GM23338 (cell line): ENCODE results near the gene SLC43A3. TPM values are rescaled to one million over a fixed set of nuclear protein-coding genes. Genes with fewer than 3 reads are reported as not detected.
"Not testable (repeated sequence)": the region's sequence is repeated elsewhere in the genome, so short reads cannot be mapped to it uniquely, and the experiment has no call there.

Experiments used
- ATAC-seq: fragments of 200-7000 bp; cut with Tn5 transposase; 3 replicates; pipeline ENCODE4 v1.9.1; 2020
- DNase-seq: peaks from one replicate; pipeline ENCODE4 v3.0.0-alpha.2; 2015; ENCODE audit warnings: low spot score
- H2AFZ ChIP-seq: fragments of 200-600 bp; sonication (generic); 2 replicates; pipeline ENCODE4 v1.8.0; 2016; ENCODE audit warnings: antibody characterized with exemption, mild to moderate bottlenecking, moderate library complexity
- H3F3A ChIP-seq: fragments of 200-600 bp; sonication (generic); replicated peaks from 2 replicates; pipeline ENCODE4 v1.8.0; 2017; ENCODE audit warnings: antibody characterized with exemption, mixed run types, low read depth
- H3K27ac ChIP-seq: fragments of 200-600 bp; sonication (generic); 2 replicates; pipeline ENCODE4 v1.6.1; 2016; ENCODE audit warnings: low read depth
- H3K27me3 ChIP-seq: fragments of 200-600 bp; sonication (generic); 2 replicates; pipeline ENCODE4 v1.8.0; 2016; ENCODE audit warnings: mild to moderate bottlenecking, mixed run types, moderate library complexity; ENCODE audit not compliant: insufficient read depth
- H3K36me3 ChIP-seq: fragments of 200-600 bp; sonication (generic); 2 replicates; pipeline ENCODE4 v1.8.0; 2016; ENCODE audit warnings: mild to moderate bottlenecking; ENCODE audit not compliant: insufficient read depth
- H3K4me1 ChIP-seq: fragments of 200-600 bp; sonication (generic); 2 replicates; pipeline ENCODE4 v1.8.0; 2016; ENCODE audit warnings: mild to moderate bottlenecking, moderate library complexity; ENCODE audit not compliant: insufficient read depth
- H3K4me2 ChIP-seq: fragments of 200-600 bp; sonication (generic); 2 replicates; pipeline ENCODE4 v1.7.1; 2017; ENCODE audit warnings: mixed run types
- H3K4me3 ChIP-seq: fragments of 200-600 bp; sonication (generic); 2 replicates; pipeline ENCODE4 v1.6.1; 2016; ENCODE audit warnings: mixed run types
- H3K79me2 ChIP-seq: fragments of 200-600 bp; sonication (generic); replicated peaks from 2 replicates; pipeline ENCODE4 v1.8.0; 2017; ENCODE audit warnings: mild to moderate bottlenecking; ENCODE audit not compliant: insufficient read depth
- H3K9me2 ChIP-seq: fragments of 200-600 bp; sonication (generic); 2 replicates; pipeline ENCODE4 v1.8.0; 2017; ENCODE audit not compliant: insufficient read depth
- H4K20me1 ChIP-seq: fragments of 200-600 bp; sonication (generic); replicated peaks from 2 replicates; pipeline ENCODE4 v1.8.0; 2017; ENCODE audit warnings: mild to moderate bottlenecking; ENCODE audit not compliant: insufficient read depth
- H3K27ac Mint-ChIP-seq: 2 replicates; pipeline ENCODE4 v1.8.0; 2020; ENCODE audit warnings: inconsistent platforms, mild to moderate bottlenecking, moderate library complexity, mixed read lengths
- H3K27me3 Mint-ChIP-seq: 3 replicates; pipeline ENCODE4 v1.8.0; 2022; ENCODE audit warnings: low read depth, mild to moderate bottlenecking, moderate library complexity, mixed read lengths, inconsistent platforms; ENCODE audit not compliant: insufficient read depth, poor library complexity
- H3K36me3 Mint-ChIP-seq: 3 replicates; pipeline ENCODE4 v1.8.0; 2021; ENCODE audit warnings: low read depth, mild to moderate bottlenecking, inconsistent platforms, moderate library complexity, mixed read lengths
- H3K4me1 Mint-ChIP-seq: 3 replicates; pipeline ENCODE4 v1.8.0; 2020; ENCODE audit warnings: mild to moderate bottlenecking, inconsistent platforms, mixed read lengths
- H3K4me3 Mint-ChIP-seq: 3 replicates; pipeline ENCODE4 v1.8.0; 2021; ENCODE audit warnings: moderate library complexity, mild to moderate bottlenecking, inconsistent platforms, mixed read lengths
- H3K9me3 Mint-ChIP-seq: 3 replicates; pipeline ENCODE4 v1.8.0; 2020; ENCODE audit warnings: moderate library complexity, mild to moderate bottlenecking, inconsistent platforms, mixed read lengths
- CREB1 ChIP-seq: fragments of 250-450 bp; sonication (Bioruptor Pico); IDR thresholded peaks from 2 replicates; pipeline ENCODE4 v1.5.0; 2020; ENCODE audit warnings: low read depth, mild to moderate bottlenecking, moderate library complexity
- EZH2 ChIP-seq: fragments of 200-600 bp; sonication (generic); IDR thresholded peaks from one replicate; pipeline ENCODE4 v1.8.0; 2017; ENCODE audit warnings: antibody characterized with exemption, mild to moderate bottlenecking, low read depth; ENCODE audit not compliant: unreplicated experiment
- EZH2phosphoT487 ChIP-seq: fragments of 200-600 bp; sonication (generic); IDR thresholded peaks from one replicate; pipeline ENCODE4 v1.8.1; 2018; ENCODE audit warnings: antibody characterized with exemption; ENCODE audit not compliant: unreplicated experiment
- JUNB ChIP-seq: IDR thresholded peaks from one replicate; pipeline ENCODE4 v1.6.1; 2016; ENCODE audit warnings: antibody characterized with exemption; ENCODE audit not compliant: unreplicated experiment
- NANOG ChIP-seq: IDR thresholded peaks from 2 replicates; pipeline ENCODE4 v1.6.1; 2016; ENCODE audit warnings: antibody characterized with exemption, borderline replicate concordance
- POLR2AphosphoS5 ChIP-seq: IDR thresholded peaks from 2 replicates; pipeline ENCODE4 v1.6.1; 2016; ENCODE audit warnings: antibody characterized with exemption, low read depth
- STAT1 ChIP-seq: IDR thresholded peaks from one replicate; pipeline ENCODE4 v1.6.1; 2016; ENCODE audit warnings: antibody characterized with exemption; ENCODE audit not compliant: unreplicated experiment
- ZNF114 ChIP-seq: fragments of 250-450 bp; sonication (Bioruptor Pico); IDR thresholded peaks from 2 replicates; pipeline ENCODE4 v1.5.0; 2020; ENCODE audit warnings: mild to moderate bottlenecking, moderate library complexity
- ZNF331 ChIP-seq: fragments of 250-450 bp; sonication (Bioruptor Pico); IDR thresholded peaks from 2 replicates; pipeline ENCODE4 v1.5.0; 2020; ENCODE audit warnings: low read depth, mild to moderate bottlenecking, moderate library complexity
- ZNF462 ChIP-seq: fragments of 250-450 bp; sonication (Bioruptor Pico); IDR thresholded peaks from 2 replicates; pipeline ENCODE4 v1.5.0; 2020; ENCODE audit warnings: mild to moderate bottlenecking, moderate library complexity
- polyA plus RNA-seq: library from polyadenylated mRNA; unstranded; fragments of >200 nt; fragmentation: Nextera tagmentation; extraction: Ambion mirVana; gene quantifications from 2 replicates; pipeline ENCODE4 v1.2.1, GENCODE V29; 2016
- total RNA-seq: library from RNA; depleted of rRNA; stranded (reverse); fragments of >200 nt; shearing (Covaris generic); gene quantifications from 2 replicates; pipeline ENCODE4 v1.2.3, GENCODE V29; 2014
- TF ChIP-seq, protein P1 (sequence below): IDR thresholded peaks from one replicate; pipeline ENCODE4 v1.6.1; 2018; ENCODE audit warnings: antibody characterized with exemption; ENCODE audit not compliant: unreplicated experiment
- TF ChIP-seq, protein P2 (sequence below): IDR thresholded peaks from 2 replicates; pipeline ENCODE4 v1.6.1; 2016; ENCODE audit warnings: antibody characterized with exemption

SLC43A3 gene
- total and polyA plus RNA-seq, 2 experiments from 2014 or later = 14.3 to 24.8 TPM

DNA sequence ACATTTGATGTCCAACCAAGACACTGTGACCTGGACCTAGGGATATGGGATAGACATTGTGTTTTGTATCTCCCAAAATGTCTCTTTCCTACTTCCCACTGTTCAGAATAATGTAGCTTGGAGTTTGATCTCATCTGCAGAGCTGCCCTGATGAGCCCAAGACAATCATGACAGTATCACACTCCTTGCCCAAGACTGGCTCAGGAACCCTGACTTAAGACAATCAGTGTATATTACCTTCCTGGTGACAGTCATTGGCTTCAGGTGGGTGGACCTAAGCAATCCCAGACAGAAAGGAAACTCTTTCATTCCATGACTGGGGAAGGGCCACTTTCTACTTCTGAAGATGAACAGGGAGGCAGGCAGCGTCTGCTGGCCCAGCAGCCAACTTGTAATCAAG lies 19.1 kb upstream of the SLC43A3 start:
- Histone ChIP-seq H3K27ac (no peak overlapping the region), H4K20me1 (no peaks in the 10 kb centered on the region), H3K9me2 (no peaks in the 10 kb centered on the region), H3K27me3 (no peaks in the 10 kb centered on the region), H3F3A (no peaks in the 10 kb centered on the region), H3K4me2 (no peak overlapping the region), H3K4me3 (no peak overlapping the region), H3K36me3 (no peaks in the 10 kb centered on the region), H3K79me2 (no peaks in the 10 kb centered on the region), H2AFZ (no peak overlapping the region), H3K4me1 (no peaks in the 10 kb centered on the region)
- TF ChIP-seq POLR2AphosphoS5 = no peak
- TF ChIP-seq, protein P1, sequence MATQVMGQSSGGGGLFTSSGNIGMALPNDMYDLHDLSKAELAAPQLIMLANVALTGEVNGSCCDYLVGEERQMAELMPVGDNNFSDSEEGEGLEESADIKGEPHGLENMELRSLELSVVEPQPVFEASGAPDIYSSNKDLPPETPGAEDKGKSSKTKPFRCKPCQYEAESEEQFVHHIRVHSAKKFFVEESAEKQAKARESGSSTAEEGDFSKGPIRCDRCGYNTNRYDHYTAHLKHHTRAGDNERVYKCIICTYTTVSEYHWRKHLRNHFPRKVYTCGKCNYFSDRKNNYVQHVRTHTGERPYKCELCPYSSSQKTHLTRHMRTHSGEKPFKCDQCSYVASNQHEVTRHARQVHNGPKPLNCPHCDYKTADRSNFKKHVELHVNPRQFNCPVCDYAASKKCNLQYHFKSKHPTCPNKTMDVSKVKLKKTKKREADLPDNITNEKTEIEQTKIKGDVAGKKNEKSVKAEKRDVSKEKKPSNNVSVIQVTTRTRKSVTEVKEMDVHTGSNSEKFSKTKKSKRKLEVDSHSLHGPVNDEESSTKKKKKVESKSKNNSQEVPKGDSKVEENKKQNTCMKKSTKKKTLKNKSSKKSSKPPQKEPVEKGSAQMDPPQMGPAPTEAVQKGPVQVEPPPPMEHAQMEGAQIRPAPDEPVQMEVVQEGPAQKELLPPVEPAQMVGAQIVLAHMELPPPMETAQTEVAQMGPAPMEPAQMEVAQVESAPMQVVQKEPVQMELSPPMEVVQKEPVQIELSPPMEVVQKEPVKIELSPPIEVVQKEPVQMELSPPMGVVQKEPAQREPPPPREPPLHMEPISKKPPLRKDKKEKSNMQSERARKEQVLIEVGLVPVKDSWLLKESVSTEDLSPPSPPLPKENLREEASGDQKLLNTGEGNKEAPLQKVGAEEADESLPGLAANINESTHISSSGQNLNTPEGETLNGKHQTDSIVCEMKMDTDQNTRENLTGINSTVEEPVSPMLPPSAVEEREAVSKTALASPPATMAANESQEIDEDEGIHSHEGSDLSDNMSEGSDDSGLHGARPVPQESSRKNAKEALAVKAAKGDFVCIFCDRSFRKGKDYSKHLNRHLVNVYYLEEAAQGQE = no peak
- no peak for TF ChIP-seq STAT1
- TF ChIP-seq, protein P2, sequence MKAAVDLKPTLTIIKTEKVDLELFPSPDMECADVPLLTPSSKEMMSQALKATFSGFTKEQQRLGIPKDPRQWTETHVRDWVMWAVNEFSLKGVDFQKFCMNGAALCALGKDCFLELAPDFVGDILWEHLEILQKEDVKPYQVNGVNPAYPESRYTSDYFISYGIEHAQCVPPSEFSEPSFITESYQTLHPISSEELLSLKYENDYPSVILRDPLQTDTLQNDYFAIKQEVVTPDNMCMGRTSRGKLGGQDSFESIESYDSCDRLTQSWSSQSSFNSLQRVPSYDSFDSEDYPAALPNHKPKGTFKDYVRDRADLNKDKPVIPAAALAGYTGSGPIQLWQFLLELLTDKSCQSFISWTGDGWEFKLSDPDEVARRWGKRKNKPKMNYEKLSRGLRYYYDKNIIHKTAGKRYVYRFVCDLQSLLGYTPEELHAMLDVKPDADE = no peak
- TF ChIP-seq ZNF462 (CRISPR knock-in tag) = no peak
- TF ChIP-seq EZH2 = no peak
- no peak for TF ChIP-seq EZH2phosphoT487
- no peak for TF ChIP-seq ZNF331
- no peak for TF ChIP-seq ZNF114
- no peak for TF ChIP-seq NANOG
- TF ChIP-seq CREB1 (CRISPR knock-in tag) = no peak
- TF ChIP-seq JUNB = no peak
- no peak for ATAC-seq
- Mint-ChIP-seq H3K36me3 (no peaks in the 10 kb centered on the region), H3K27me3 (peaks cover 4% of the 10 kb centered on the region), H3K4me1 (no peaks in the 10 kb centered on the region), H3K27ac (no peak overlapping the region), H3K9me3 (no peaks in the 10 kb centered on the region; the same call in 2 of the 3 replicates), H3K4me3 (no peak overlapping the region)
- DNase-seq = no peak

DNA sequence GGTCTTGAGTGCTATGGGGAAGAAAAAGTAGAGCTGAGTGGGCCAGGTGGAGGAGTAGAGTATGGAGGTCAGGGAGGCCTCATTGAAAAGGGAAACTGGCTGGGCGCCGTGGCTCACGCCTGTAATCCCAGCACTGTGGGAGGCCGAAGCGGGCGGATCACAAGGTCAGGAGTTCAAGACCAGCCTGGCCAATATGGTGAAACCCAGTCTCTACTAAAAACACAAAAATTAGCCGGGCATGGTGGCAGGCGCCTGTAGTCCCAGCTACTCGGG lies 18.1 kb upstream of the SLC43A3 start:
- not testable (repeated sequence) for H3K27me3 Mint-ChIP-seq, H3K36me3 ChIP-seq, H3K9me3 Mint-ChIP-seq, H3K4me1 Mint-ChIP-seq, H3K27me3 ChIP-seq, H4K20me1 ChIP-seq, H3K9me2 ChIP-seq, DNase-seq, H3K27ac ChIP-seq, H3K4me3 Mint-ChIP-seq, ATAC-seq, H3K79me2 ChIP-seq, H2AFZ ChIP-seq, H3K36me3 Mint-ChIP-seq, H3K4me3 ChIP-seq, H3F3A ChIP-seq, H3K4me2 ChIP-seq, H3K4me1 ChIP-seq, H3K27ac Mint-ChIP-seq
